ENCODE measurements around the gene FOXK2. TPM values are rescaled to one million over a fixed set of nuclear protein-coding genes. Genes with fewer than 3 reads are reported as not detected.

Gene FOXK2
- total and polyA plus RNA-seq, 2 of the 8 experiments (the other 6 are each of a cell fraction or from before 2014, with no cell fraction given): 34.7 to 64.9 TPM

- TF ChIP-seq MAFK (IDR thresholded peaks at IDR 0.05; ENCODE audit: low read depth, low read length): peak; percentile 88; the same call in 1 of the 2 replicates
- TF ChIP-seq EGR1 (IDR thresholded peaks at IDR 0.05; ENCODE audit: borderline replicate concordance, low read depth, low read length): no peak
- no peak for TF ChIP-seq POLR2AphosphoS5 (IDR thresholded peaks at IDR 0.05; ENCODE audit: low read depth, low read length)
- no peak; the same call in 1 of the 2 replicates for TF ChIP-seq E2F6 (IDR thresholded peaks at IDR 0.05)
- no peak for TF ChIP-seq ASH2L (IDR thresholded peaks at IDR 0.05; ENCODE audit: low read length)
- no peak for TF ChIP-seq KDM5A (IDR thresholded peaks at IDR 0.05; ENCODE audit: low read length)
- TF ChIP-seq POU5F1 (IDR thresholded peaks at IDR 0.05; ENCODE audit: low read depth, low read length): no peak
- no peak for TF ChIP-seq PHF8 (conservative IDR thresholded peaks at IDR 0.05; ENCODE audit: low read depth, low read length)
- TF ChIP-seq SP4 (IDR thresholded peaks at IDR 0.05; ENCODE audit: low read length): peak; percentile 59; the same call in 1 of the 2 replicates
- TF ChIP-seq SIRT6 (IDR thresholded peaks at IDR 0.05; ENCODE audit: low read length): no peak
- TF ChIP-seq RBBP5 (IDR thresholded peaks at IDR 0.05; ENCODE audit: borderline replicate concordance, low read depth, low read length): 0 out of 2 replicates have a peak, but pooled peaks have one; percentile 44
- TF ChIP-seq BRCA1 (IDR thresholded peaks at IDR 0.05; ENCODE audit: low read depth, low read length): no peak
These were observed 25.1 kb upstream of the FOXK2 start (continued) for GRCh38 chr17:82494236-82495055.
